GM23338 (cell line): ENCODE data around the gene INPP4A.

Source experiments
- CTCF ChIP-seq, 2 experiments: fragments of 200-600 bp in 1 of 2; sonication (generic) in 1 of 2; conservative IDR thresholded peaks; 2 replicates each; pipeline versions ENCODE4 v1.5.1 to v1.6.1; 2016 to 2017; ENCODE audit warnings: antibody characterized with exemption in 2 of 2, low read depth in 2 of 2, mild to moderate bottlenecking in 2 of 2, moderate library complexity in 1 of 2
- EZH2 ChIP-seq: fragments of 200-600 bp; sonication (generic); IDR thresholded peaks from one replicate; pipeline ENCODE4 v1.8.0; 2017; ENCODE audit warnings: antibody characterized with exemption, mild to moderate bottlenecking, low read depth; ENCODE audit not compliant: unreplicated experiment
- EZH2phosphoT487 ChIP-seq: fragments of 200-600 bp; sonication (generic); IDR thresholded peaks from one replicate; pipeline ENCODE4 v1.8.1; 2018; ENCODE audit warnings: antibody characterized with exemption; ENCODE audit not compliant: unreplicated experiment
- JUNB ChIP-seq: IDR thresholded peaks from one replicate; pipeline ENCODE4 v1.6.1; 2016; ENCODE audit warnings: antibody characterized with exemption; ENCODE audit not compliant: unreplicated experiment
- POLR2AphosphoS5 ChIP-seq: IDR thresholded peaks from 2 replicates; pipeline ENCODE4 v1.6.1; 2016; ENCODE audit warnings: antibody characterized with exemption, low read depth
- REST ChIP-seq: IDR thresholded peaks from one replicate; pipeline ENCODE4 v1.6.1; 2018; ENCODE audit warnings: antibody characterized with exemption; ENCODE audit not compliant: unreplicated experiment
- ZNF114 ChIP-seq: fragments of 250-450 bp; sonication (Bioruptor Pico); IDR thresholded peaks from 2 replicates; pipeline ENCODE4 v1.5.0; 2020; ENCODE audit warnings: mild to moderate bottlenecking, moderate library complexity

- TF ChIP-seq JUNB (no peak), CTCF (conservative IDR thresholded peaks at IDR 0.05; ENCODE audit: low read depth in 2 of 2) (no peak), ZNF114 (CRISPR knock-in tag) (no peak), EZH2 (no peak), REST (no peak), EZH2phosphoT487 (no peak), POLR2AphosphoS5 (no peak)
Observed at GRCh38 chr2:98545591-98545990, 100.9 kb downstream of the INPP4A start.
